CD1c-positive myeloid dendritic cell (primary cell): ENCODE measurements around the gene PANK1.
A peak's percentile ranks its signal among the peaks of the same experiment; 100 is the strongest.
"Not testable (repeated sequence)": the region's sequence is repeated elsewhere in the genome, so short reads cannot be mapped to it uniquely, and the experiment has no call there.

Experiments used
- DNase-seq: peaks from one replicate; pipeline ENCODE4 v3.0.0-alpha.2; 2016; ENCODE audit errors: extremely low spot score

PANK1 gene

GRCh38 chr10:89567576-89568245 lies 77.3 kb downstream of the PANK1 start:
- no peak for DNase-seq

DNA sequence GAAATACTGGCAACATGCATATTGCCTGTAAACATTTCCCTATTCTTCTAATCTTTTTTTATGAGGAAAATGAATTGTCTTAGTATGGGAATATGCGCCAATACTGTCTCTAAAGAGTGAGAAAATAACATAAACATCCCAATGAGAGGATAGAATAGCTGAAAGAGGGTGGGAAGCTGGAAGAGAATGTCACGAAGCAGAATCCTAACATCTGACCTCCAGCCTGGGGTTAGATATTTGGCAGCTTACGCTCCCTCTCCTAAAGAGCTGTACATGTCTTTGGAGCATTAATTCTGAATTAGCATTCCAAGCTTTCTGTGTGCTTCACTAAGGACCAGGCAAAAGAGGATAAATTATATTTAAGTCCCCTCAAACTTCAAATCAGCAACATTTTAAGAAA lies 78.0 kb downstream of the PANK1 start:
- DNase-seq: no peak

- no peak for DNase-seq
Observed at GRCh38 chr10:89566095-89566950, 78.7 kb downstream of the PANK1 start.

- no peak for DNase-seq
Observed at GRCh38 chr10:89565180-89565579, 79.9 kb downstream of the PANK1 start.

GRCh38 chr10:89563861-89564478 lies 81.1 kb downstream of the PANK1 start:
- DNase-seq: peak; percentile 65

- DNase-seq: no peak
Observed at GRCh38 chr10:89563311-89563710, 81.7 kb downstream of the PANK1 start.

DNA sequence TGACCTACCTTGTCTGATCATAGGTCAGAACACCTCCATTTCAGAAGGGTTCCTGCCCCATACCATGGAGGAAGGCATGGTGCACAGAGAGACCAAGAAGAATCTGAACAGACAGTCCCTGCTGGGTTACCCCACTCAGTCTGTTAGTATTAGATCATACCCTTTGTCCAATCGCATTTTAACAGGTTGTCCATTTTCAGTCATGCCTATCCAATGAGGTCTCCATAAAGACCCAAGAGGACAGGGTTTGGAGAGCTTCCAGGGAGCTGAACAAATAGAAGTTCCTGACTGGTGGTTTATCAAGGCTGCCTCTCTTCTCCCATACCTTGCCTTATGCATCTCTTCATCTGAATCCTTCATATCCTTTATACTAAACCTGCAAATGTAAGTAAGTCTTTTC lies 88.4 kb downstream of the PANK1 start:
- DNase-seq: no peak

DNA sequence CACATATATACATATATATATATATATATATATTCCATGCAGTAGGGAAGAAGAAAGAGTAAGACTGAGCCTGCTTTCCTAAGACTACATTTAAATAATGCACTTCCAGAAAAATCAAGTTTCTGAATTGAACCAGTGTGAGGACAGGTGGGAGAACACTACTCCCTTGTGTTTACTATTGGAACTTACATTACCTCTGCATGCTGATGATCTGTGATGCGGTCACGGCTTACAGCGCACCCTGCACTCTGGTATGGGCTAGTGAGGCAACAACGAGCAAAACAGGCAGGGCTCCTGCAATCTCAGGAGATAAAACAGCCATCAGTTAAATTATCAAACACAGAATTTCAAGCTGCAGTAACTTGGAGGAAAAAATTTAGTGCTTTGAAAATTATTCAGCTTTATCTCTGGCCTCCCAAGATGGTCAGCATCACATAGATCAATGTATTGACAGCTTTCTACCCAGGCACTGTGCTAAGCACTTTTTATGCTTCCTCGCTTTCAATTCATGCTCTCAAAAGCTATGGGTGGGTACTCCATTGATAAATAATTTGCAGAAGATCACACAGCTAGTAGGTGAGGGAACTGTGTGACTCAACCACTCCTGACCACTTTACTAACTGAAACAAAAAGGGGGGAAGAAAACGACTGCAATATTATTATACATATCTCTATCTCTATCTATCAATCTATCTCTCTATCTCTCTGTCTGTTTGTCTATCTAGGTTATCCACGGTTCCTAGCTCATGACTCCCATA lies 89.2 kb downstream of the PANK1 start:
- DNase-seq: no peak

DNA sequence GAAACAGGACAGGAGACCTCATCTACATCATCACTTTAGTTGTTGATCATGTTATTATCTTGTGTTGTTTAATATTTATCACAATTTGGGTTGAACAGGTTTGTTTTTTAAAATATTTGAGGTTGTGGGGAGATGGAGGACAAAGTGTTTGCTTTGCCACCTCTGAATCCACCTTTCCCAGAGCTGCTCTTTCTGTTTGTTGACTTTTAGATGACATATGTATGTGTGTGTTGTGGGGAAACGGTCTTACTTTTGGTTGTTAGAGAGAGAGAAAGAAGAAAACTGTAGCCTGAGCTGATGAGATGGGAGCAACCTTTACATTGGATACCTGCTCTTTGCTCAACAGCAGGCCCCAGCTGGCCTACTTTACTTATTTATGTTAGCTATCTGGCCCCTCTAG lies 90.6 kb downstream of the PANK1 start:
- DNase-seq: no peak

DNA sequence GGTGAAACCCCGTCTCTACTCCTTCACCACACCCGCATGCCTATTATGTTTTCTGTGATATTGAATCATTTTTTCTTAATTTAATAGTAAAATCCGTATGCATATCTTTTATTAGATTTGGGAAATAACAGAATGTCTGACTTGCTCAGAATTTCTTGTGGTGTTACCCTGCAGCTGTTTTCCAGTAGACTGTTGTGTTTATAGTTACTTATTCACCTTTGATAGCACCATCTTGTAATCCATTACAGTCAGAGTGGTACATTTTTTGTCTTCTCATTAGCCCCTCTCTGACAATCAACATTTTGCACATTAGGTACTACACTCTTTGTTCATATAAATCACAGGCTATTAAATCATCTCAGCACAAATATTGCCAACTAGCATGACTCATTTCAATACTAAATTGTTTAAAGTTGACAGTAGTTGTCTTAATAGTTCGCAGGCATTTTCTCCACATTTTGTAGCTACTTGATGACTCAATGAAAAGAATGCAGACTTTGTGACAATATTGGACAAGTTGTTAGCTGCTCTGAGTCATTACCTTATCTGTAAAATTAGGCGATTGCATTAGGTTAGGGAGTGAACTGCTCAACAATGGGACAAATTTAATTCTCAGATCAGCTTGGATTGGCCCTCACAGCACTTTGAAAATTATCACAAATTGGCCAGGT lies 91.8 kb downstream of the PANK1 start:
- no peak for DNase-seq

DNA sequence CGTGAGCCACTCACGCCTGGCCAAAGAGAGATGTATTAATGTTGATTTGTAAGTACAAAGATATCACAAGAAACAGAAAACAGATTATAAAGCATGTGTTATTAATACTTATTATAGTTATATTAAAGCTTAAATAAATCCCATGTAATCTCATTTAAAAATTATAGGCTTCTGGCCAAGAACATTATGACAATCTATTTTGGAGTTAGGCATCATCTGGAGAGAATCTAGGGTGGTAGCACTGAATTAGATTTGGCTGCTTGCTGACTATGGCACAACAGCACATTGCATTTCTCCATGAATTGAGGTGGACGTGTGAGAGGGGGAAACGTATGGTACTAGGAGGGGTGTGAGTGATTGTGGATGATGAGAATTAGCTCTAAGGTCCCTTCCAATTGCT lies 92.8 kb downstream of the PANK1 start:
- DNase-seq: no peak

GRCh38 chr10:89550509-89550908 lies 94.5 kb downstream of the PANK1 start:
- DNase-seq: no peak

DNA sequence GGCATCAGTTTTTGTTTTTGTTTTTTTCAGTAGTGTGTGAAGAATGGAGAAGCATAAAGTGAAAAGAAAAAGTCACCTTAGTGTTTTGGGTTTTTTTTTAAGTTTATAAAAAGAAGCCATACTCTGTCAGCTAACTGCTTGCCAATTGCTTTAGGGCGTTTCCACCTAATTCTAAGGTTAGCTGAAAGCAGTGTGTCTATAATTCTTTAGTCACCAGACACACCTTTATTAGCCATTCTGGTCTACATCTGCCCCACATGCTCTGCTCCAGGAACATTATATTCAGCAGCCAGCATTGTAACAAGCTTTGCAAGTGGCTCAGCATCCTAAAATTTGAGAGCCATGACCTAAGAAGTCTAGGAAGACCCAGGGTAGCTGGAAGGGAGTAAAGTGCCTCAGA lies 95.5 kb downstream of the PANK1 start:
- DNase-seq: no peak

DNA sequence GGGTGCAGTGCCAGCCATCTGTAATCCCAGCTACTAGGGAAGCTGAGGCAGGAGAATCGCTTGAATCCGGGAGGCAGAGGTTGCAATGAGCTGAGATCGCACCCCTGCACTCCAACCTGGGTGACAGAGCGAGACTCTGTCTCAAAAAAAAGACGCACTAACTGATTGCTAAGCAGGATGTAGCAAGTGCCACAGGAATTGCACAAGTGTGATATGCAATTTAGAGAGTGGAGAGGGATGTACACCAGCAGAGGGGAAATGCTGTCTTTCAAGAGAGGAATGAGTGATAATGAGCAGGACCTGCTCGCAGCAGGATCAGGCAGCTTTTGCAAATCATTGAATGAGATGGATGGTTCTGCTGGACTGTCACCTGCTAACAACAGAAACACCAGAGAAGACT lies 96.4 kb downstream of the PANK1 start:
- no peak for DNase-seq

GRCh38 chr10:89547853-89548513 lies 97.1 kb downstream of the PANK1 start:
- DNase-seq: no peak

GRCh38 chr10:89546651-89547050 lies 98.4 kb downstream of the PANK1 start:
- not testable (repeated sequence) for DNase-seq

- DNase-seq: no peak
Observed at GRCh38 chr10:89543841-89544240, 101.2 kb downstream of the PANK1 start.

DNA sequence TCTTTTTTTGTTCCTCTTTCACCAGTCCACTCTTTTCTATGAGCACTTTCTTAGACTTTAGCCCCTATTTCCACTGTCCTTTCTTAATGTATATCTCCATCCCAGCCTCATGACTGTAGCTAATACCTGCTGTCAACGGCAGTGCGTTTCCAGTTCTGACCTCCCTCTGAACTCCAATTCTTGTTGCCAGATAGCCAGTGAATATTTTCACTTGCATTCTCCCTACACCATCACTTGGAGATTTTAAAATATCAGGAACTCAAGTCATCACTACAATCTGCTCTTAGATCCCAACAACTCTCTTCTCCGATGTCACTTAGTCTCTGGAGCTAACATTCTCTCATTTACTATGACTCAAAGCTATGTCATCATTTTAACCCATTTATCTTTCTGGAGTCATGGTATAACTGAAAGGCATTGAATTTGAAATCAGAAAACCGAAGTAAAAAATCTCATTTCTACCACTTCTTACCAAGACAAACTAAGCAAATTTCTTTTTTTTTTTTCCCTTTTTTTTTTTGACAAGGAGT lies 104.6 kb downstream of the PANK1 start:
- DNase-seq: no peak

DNA sequence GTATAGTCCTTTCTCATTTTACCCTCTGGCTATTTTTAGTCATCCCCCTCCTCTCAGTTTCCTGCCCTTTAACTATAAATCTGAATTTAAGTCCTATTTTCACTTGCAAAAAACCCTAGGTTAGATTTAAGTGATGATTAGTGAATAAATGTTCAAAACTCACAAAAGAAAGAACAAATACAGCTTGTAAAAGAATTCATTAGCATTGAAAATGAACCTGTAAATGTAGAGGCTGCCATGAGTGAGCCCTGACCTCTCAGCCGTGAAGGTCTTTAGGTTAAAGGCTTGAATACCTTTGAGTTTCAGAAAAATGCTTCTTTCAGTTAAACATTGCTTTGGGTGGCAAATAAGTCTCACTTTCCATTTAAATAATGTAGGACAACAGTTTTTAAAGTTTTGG lies 107.7 kb downstream of the PANK1 start:
- no peak for DNase-seq

DNA sequence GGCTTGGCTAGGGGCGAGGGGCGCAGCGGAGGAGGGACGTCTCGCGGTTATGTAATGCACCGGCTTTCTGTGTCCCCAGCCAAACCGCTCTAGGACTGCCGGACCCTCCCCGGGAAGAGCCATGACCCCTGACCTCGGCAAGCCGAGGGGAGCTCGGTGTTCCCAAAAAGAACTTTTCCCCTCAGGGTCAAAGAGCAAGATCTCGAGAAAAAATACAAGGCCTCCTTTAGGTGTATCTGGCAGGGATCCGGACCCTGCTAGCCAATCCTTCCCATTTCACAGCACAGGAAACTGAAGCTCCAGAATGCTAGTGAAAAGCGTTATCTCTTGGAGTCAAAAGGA lies 109.1 kb downstream of the PANK1 start:
- DNase-seq: no peak
